Measurements from ENCODE around the gene TXNIP.

GRCh38 chr1:146001709-146002108 is 5.3 kb upstream of the TXNIP start:
- TF ChIP-seq CTCF (IDR thresholded peaks at IDR 0.05; ENCODE audit: insufficient read depth, low read depth, low read length) = no peak
- TF ChIP-seq EZH2 (IDR thresholded peaks at IDR 0.05; ENCODE audit: insufficient read depth, low read length) = no peak

Data from astrocyte (in vitro differentiated cells and primary cell).